GM18951 (cell line): ENCODE results near the gene CENPB.

Source experiments
- POLR2A ChIP-seq: IDR thresholded peaks from 4 replicates; pipeline ENCODE4 v1.6.1; 2011; ENCODE audit warnings: mild to moderate bottlenecking; ENCODE audit not compliant: insufficient read length, insufficient read depth; ENCODE audit errors: extremely low read depth
- in situ Hi-C: fragments of 300-500 bp; cut with MboI; formaldehyde crosslinking; loops from one replicate; pipeline ENCODE4 v1.12.0; 2022; ENCODE audit warnings: low sequenced_read_pairs, mixed read lengths, inconsistent platforms; ENCODE audit not compliant: unreplicated experiment

CENPB gene

GRCh38 chr20:3818155-3819151 lies 31.9 kb upstream of the CENPB start:
- TF ChIP-seq POLR2A = no peak
- in situ Hi-C loops = no loop called here

- in situ Hi-C loops = no loop called here
- TF ChIP-seq POLR2A = no peak
Observed at GRCh38 chr20:3815703-3816315, 29.3 kb upstream of the CENPB start.

GRCh38 chr20:3814928-3815495 lies 28.5 kb upstream of the CENPB start:
- in situ Hi-C loops = no loop called here
- no peak for TF ChIP-seq POLR2A

- in situ Hi-C loops = no loop called here
- no peak for TF ChIP-seq POLR2A
Observed at GRCh38 chr20:3813848-3814581, 27.5 kb upstream of the CENPB start.

GRCh38 chr20:3812975-3813847 lies 26.7 kb upstream of the CENPB start:
- TF ChIP-seq POLR2A = no peak
- in situ Hi-C loops = no loop called here

- no peak for TF ChIP-seq POLR2A
- in situ Hi-C loops = no loop called here
Observed at GRCh38 chr20:3812259-3812681, 25.7 kb upstream of the CENPB start.

- in situ Hi-C loops = no loop called here
- TF ChIP-seq POLR2A = no peak
Observed at GRCh38 chr20:3811467-3812258, 25.1 kb upstream of the CENPB start.

GRCh38 chr20:3808544-3808943 lies 22.0 kb upstream of the CENPB start:
- no peak for TF ChIP-seq POLR2A
- in situ Hi-C loops = no loop called here

- TF ChIP-seq POLR2A = no peak
- in situ Hi-C loops = no loop called here
Observed at GRCh38 chr20:3804781-3805180, 18.2 kb upstream of the CENPB start.

- TF ChIP-seq POLR2A = no peak
- in situ Hi-C loops = no loop called here
Observed at GRCh38 chr20:3804254-3804751, 17.8 kb upstream of the CENPB start.

- in situ Hi-C loops = no loop called here
- TF ChIP-seq POLR2A = no peak
Observed at GRCh38 chr20:3803854-3804253, 17.3 kb upstream of the CENPB start.

- in situ Hi-C loops = no loop called here
- TF ChIP-seq POLR2A = no peak
Observed at GRCh38 chr20:3803289-3803688, 16.7 kb upstream of the CENPB start.
